H9 (cell line): Measurements from ENCODE around the gene SERPINB11. TPM values are rescaled to one million over a fixed set of nuclear protein-coding genes. Genes with fewer than 3 reads are reported as not detected.

ENCODE experiments used
- DNase-seq: peaks from one replicate; pipeline ENCODE4 v3.0.0-alpha.2; 2017
- H2AFZ ChIP-seq: one replicate; pipeline ENCODE4 v1.6.1; 2013; ENCODE audit warnings: mild to moderate bottlenecking, low read length, control low read depth, moderate library complexity
- H2AK5ac ChIP-seq: 2 replicates; pipeline ENCODE4 v1.6.1; 2013; ENCODE audit warnings: low read length, control low read depth, mixed read lengths; ENCODE audit not compliant: insufficient read length
- H2BK120ac ChIP-seq: one replicate; pipeline ENCODE4 v1.6.1; 2013; ENCODE audit warnings: low read depth, mild to moderate bottlenecking, low read length, control low read depth, inconsistent platforms; ENCODE audit not compliant: poor library complexity, severe bottlenecking
- H2BK12ac ChIP-seq: 2 replicates; pipeline ENCODE4 v1.6.1; 2013; ENCODE audit warnings: low read length, control low read depth, mixed read lengths, low read depth; ENCODE audit not compliant: insufficient read length
- H2BK15ac ChIP-seq: 2 replicates; pipeline ENCODE4 v1.6.1; 2013; ENCODE audit warnings: low read depth, low read length, control low read depth
- H2BK20ac ChIP-seq: one replicate; pipeline ENCODE4 v1.6.1; 2013; ENCODE audit warnings: low read depth, mild to moderate bottlenecking, low read length, control low read depth, inconsistent platforms; ENCODE audit not compliant: poor library complexity, severe bottlenecking
- H2BK5ac ChIP-seq: 2 replicates; pipeline ENCODE4 v1.6.1; 2013; ENCODE audit warnings: low read length, control low read depth, mixed read lengths; ENCODE audit not compliant: insufficient read length
- H3K14ac ChIP-seq: 2 replicates; pipeline ENCODE4 v1.6.1; 2013; ENCODE audit warnings: low read length, control low read depth; ENCODE audit not compliant: insufficient read depth
- H3K18ac ChIP-seq: 2 replicates; pipeline ENCODE4 v1.6.1; 2013; ENCODE audit warnings: low read depth, mild to moderate bottlenecking, mixed read lengths, low read length, control low read depth; ENCODE audit not compliant: insufficient read length
- H3K23ac ChIP-seq: 2 replicates; pipeline ENCODE4 v1.6.1; 2013; ENCODE audit warnings: low read length, control low read depth, mixed read lengths, low read depth; ENCODE audit not compliant: insufficient read length
- H3K23me2 ChIP-seq: 2 replicates; pipeline ENCODE4 v1.6.1; 2013; ENCODE audit warnings: low read depth, mild to moderate bottlenecking, mixed read lengths, low read length, control low read depth; ENCODE audit not compliant: insufficient read length, poor library complexity, severe bottlenecking
- H3K27ac ChIP-seq: 2 replicates; pipeline ENCODE4 v1.5.1; 2013; ENCODE audit warnings: low read length, control low read depth, mixed read lengths, low read depth; ENCODE audit not compliant: insufficient read length
- H3K27me3 ChIP-seq: 2 replicates; pipeline ENCODE4 v1.6.1; 2013; ENCODE audit warnings: low read length, control low read depth, inconsistent platforms; ENCODE audit not compliant: insufficient read depth
- H3K4ac ChIP-seq: 2 replicates; pipeline ENCODE4 v1.6.1; 2013; ENCODE audit warnings: low read depth, mild to moderate bottlenecking, control low read depth, inconsistent platforms, low read length, moderate library complexity
- H3K4me1 ChIP-seq: 2 replicates; pipeline ENCODE4 v1.6.1; 2013; ENCODE audit warnings: low read length, control low read depth, inconsistent platforms; ENCODE audit not compliant: insufficient read depth
- H3K4me2 ChIP-seq: 2 replicates; pipeline ENCODE4 v1.6.1; 2013; ENCODE audit warnings: low read length, control low read depth, mixed read lengths; ENCODE audit not compliant: insufficient read length, insufficient read depth
- H3K56ac ChIP-seq: 2 replicates; pipeline ENCODE4 v1.6.1; 2013; ENCODE audit warnings: low read depth, mild to moderate bottlenecking, mixed read lengths, low read length, control low read depth; ENCODE audit not compliant: insufficient read length
- H3K79me1 ChIP-seq: 2 replicates; pipeline ENCODE4 v1.6.1; 2013; ENCODE audit warnings: low read depth, mild to moderate bottlenecking, moderate library complexity, low read length, control low read depth, inconsistent platforms; ENCODE audit not compliant: insufficient read depth, poor library complexity, severe bottlenecking
- H3K79me2 ChIP-seq: 2 replicates; pipeline ENCODE4 v1.6.1; 2013; ENCODE audit warnings: low read length, control low read depth, inconsistent platforms; ENCODE audit not compliant: insufficient read depth
- H3K9ac ChIP-seq: 2 replicates; pipeline ENCODE4 v1.6.1; 2013; ENCODE audit warnings: low read length, control low read depth, mixed read lengths; ENCODE audit not compliant: insufficient read length; ENCODE audit errors: extremely low read depth
- H3K9me3 ChIP-seq: one replicate; pipeline ENCODE4 v1.6.1; 2013; ENCODE audit warnings: low read depth, low read length, inconsistent platforms; ENCODE audit not compliant: control insufficient read depth
- H3T11ph ChIP-seq: one replicate; pipeline ENCODE4 v1.6.1; 2013; ENCODE audit warnings: mild to moderate bottlenecking, low read length, control low read depth, inconsistent platforms
- H4K20me1 ChIP-seq: one replicate; pipeline ENCODE4 v1.6.1; 2013; ENCODE audit not compliant: control insufficient read depth, insufficient read length, insufficient read depth
- H4K5ac ChIP-seq: 2 replicates; pipeline ENCODE4 v1.6.1; 2013; ENCODE audit warnings: low read depth, mild to moderate bottlenecking, mixed read lengths, low read length, control low read depth; ENCODE audit not compliant: insufficient read length
- H4K8ac ChIP-seq: replicated peaks from 2 replicates; pipeline ENCODE4 v1.6.1; 2013; ENCODE audit warnings: low read length, control low read depth, mixed read lengths, low read depth; ENCODE audit not compliant: insufficient read length
- H4K91ac ChIP-seq: 2 replicates; pipeline ENCODE4 v1.6.1; 2013; ENCODE audit warnings: low read depth, mild to moderate bottlenecking, moderate library complexity, mixed read lengths, low read length, control low read depth; ENCODE audit not compliant: insufficient read length
- H3K27ac Mint-ChIP-seq, 3 experiments: 2 replicates in 2 of 3; 3 replicates in 1 of 3; pipeline ENCODE4 v1.8.0; 2020 to 2021; ENCODE audit warnings: mixed read lengths in 3 of 3, mild to moderate bottlenecking in 1 of 3, moderate library complexity in 1 of 3
- H3K27me3 Mint-ChIP-seq: 2 replicates; pipeline ENCODE4 v1.8.0; 2021; ENCODE audit warnings: low read depth, mild to moderate bottlenecking, moderate library complexity, mixed read lengths
- H3K36me3 Mint-ChIP-seq, 3 experiments: 2 replicates in 2 of 3; 3 replicates in 1 of 3; pipeline ENCODE4 v1.8.0; 2020 to 2021; ENCODE audit warnings: low read depth in 3 of 3, mixed read lengths in 3 of 3; ENCODE audit not compliant: insufficient read depth in 1 of 3
- H3K4me1 Mint-ChIP-seq, 2 experiments: 2 replicates each; pipeline ENCODE4 v1.8.0; 2020; ENCODE audit warnings: mixed read lengths in 2 of 2
- H3K4me3 Mint-ChIP-seq, 2 experiments: 2 replicates in 1 of 2; 3 replicates in 1 of 2; pipeline ENCODE4 v1.8.0; 2020 to 2021; ENCODE audit warnings: mild to moderate bottlenecking in 2 of 2, mixed read lengths in 2 of 2, moderate library complexity in 1 of 2
- H3K9me3 Mint-ChIP-seq, 2 experiments: 2 replicates in 1 of 2; 3 replicates in 1 of 2; pipeline ENCODE4 v1.8.0; 2020; ENCODE audit warnings: mild to moderate bottlenecking in 2 of 2, mixed read lengths in 2 of 2, moderate library complexity in 1 of 2
- CTCF ChIP-seq: fragments of 200-600 bp; sonication (generic); conservative IDR thresholded peaks from 3 replicates; pipeline ENCODE4 v1.8.0; 2021; ENCODE audit warnings: antibody characterized with exemption, mild to moderate bottlenecking
- WGBS: extraction: QIAGEN DNeasy Blood & Tissue Kit; methylation state at CpG from one replicate; pipeline ENCODE4 v1.1.7; 2013; ENCODE audit warnings: missing lambda C conversion rate, low lambda C conversion rate, mixed read lengths; ENCODE audit not compliant: insufficient read length; ENCODE audit errors: extremely low coverage; 5-methylcytosine and 5-hydroxymethylcytosine counted together
- total RNA-seq: library from RNA; stranded (reverse); gene quantifications from 2 replicates; pipeline ENCODE4 v1.2.1, GENCODE V29; 2021

Gene SERPINB11
- total RNA-seq, 1 experiment from 2014 or later: not detected

GRCh38 chr18:63676526-63677323, 26.0 kb upstream of the SERPINB11 start:
- Histone ChIP-seq H3K79me1 (no peaks in the 10 kb centered on the region), H2BK5ac (no peak overlapping the region), H3K14ac (no peak overlapping the region), H2BK15ac (no peak overlapping the region), H3K4ac (no peak overlapping the region), H3K27me3 (no peaks in the 10 kb centered on the region), H3K4me1 (no peaks in the 10 kb centered on the region), H3K18ac (no peak overlapping the region), H3K79me2 (no peaks in the 10 kb centered on the region), H2AFZ (no peak overlapping the region), H4K91ac (no peak overlapping the region), H3K9me3 (no peaks in the 10 kb centered on the region), H2AK5ac (no peak overlapping the region), H2BK20ac (no peak overlapping the region), H3K9ac (no peak overlapping the region), H3K23me2 (no peaks in the 10 kb centered on the region), H3K56ac (no peak overlapping the region), H3K23ac (no peak overlapping the region), H4K8ac (no peak overlapping the region), H3K27ac (no peak overlapping the region), H4K20me1 (no peaks in the 10 kb centered on the region), H3K4me2 (no peak overlapping the region), H4K5ac (no peak overlapping the region), H2BK120ac (no peak overlapping the region), H2BK12ac (no peak overlapping the region), H3T11ph (no peak overlapping the region)
- Mint-ChIP-seq H3K4me1 (peaks cover 8% of the 10 kb centered on the region in 2 experiments), H3K27ac (peak overlapping the region in 1 of 3 experiments; percentile 15; a peak in 1 of 7 replicates), H3K27me3 (no peaks in the 10 kb centered on the region), H3K4me3 (no peak overlapping the region), H3K9me3 (no peaks in the 10 kb centered on the region; a peak in 1 of 5 replicates), H3K36me3 (no peaks in the 10 kb centered on the region)
- TF ChIP-seq CTCF: peak; percentile 69
- WGBS: no CpG with 5 or more reads among the region's 5 CpGs
- peak; percentile 59 for DNase-seq
